Activated CD4-positive, alpha-beta T cell treated with anti-CD3 and anti-CD28 coated beads, Interleukin-2, amount 50 U/mL, for 4 hours (primary cell): ENCODE measurements around the gene MMP20.
A peak's percentile ranks its signal among the peaks of the same experiment; 100 is the strongest.
"Not testable (repeated sequence)": the region's sequence is repeated elsewhere in the genome, so short reads cannot be mapped to it uniquely, and the experiment has no call there.

Experiments
- DNase-seq, 2 experiments: peaks; one replicate each; pipeline ENCODE4 v3.0.0-alpha.2; 2020

Gene MMP20, protein sequence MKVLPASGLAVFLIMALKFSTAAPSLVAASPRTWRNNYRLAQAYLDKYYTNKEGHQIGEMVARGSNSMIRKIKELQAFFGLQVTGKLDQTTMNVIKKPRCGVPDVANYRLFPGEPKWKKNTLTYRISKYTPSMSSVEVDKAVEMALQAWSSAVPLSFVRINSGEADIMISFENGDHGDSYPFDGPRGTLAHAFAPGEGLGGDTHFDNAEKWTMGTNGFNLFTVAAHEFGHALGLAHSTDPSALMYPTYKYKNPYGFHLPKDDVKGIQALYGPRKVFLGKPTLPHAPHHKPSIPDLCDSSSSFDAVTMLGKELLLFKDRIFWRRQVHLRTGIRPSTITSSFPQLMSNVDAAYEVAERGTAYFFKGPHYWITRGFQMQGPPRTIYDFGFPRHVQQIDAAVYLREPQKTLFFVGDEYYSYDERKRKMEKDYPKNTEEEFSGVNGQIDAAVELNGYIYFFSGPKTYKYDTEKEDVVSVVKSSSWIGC

DNA sequence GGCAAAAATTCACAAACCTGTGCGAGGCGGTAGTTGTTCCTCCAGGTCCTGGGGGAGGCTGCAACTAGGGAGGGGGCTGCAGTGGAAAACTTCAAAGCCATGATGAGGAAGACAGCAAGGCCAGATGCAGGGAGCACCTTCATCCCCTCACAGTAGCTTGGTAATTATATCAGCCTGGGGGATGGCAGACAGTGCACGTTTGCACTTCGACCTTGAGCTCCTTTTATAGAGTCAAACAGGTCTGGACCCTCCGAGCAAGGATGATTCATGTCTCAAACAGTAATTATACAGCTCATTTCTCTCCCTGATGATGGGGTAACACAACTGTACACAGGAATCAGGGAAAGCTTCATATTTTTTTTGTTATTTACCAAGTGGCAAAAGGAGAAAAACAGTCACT is at the start of gene MMP20:
Gene MMP20, minus strand, starts transcription at position 156 of the 400 bp plus-strand sequence. Its CDS starts 13 bp downstream, at position 143.
- DNase-seq, result no peak

DNA sequence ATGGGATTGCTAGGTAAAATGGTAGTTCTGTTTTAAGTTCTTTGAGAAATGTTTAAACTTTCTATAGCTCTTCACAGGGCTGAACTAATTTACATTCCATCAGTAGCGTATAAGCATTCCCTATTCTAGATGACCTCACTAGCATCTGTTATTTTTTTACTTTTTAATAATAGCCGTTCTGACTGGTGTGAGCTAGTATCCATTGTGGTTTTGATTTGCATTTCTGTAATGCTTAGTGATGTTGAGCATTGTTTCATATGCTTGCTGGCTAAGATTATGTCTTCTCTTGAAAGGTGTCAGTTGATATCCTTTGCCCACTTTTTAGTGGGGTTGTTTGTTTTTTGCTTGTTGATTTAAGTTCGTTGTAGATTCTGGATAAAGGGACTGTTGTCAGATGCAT is 44.5 kb upstream of the MMP20 start:
- no peak for DNase-seq

DNA sequence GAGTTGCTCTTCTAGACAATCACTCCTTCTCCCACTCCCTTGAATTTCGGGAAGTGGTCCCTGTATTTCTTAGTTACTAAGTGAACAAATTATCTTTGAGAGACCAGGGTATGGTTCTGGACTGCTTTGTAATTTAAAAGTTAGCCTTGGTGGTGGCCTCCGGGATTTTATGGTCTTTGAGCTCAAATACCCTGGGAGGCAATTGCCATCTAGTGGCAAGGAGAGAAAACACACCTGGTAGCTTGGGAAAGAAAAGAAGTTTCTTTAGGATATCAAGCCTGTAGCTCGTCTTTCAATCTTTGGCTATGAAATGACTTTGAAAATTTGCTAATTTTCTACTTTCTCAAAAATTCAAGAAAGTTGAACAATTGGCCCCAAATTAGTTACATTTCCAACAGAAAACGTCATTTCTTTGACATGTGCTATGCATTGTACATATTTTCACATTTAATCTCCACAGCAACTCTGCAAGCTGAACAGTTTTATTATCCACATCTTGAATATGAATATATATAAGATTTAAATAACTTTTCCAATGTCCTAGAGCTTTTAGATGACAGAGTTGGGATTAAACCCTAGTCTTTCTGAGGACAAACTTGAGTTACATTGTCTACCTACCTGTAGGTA is 41.3 kb upstream of the MMP20 start:
- DNase-seq, result peak in 1 of 2 experiments; percentile 2

DNA sequence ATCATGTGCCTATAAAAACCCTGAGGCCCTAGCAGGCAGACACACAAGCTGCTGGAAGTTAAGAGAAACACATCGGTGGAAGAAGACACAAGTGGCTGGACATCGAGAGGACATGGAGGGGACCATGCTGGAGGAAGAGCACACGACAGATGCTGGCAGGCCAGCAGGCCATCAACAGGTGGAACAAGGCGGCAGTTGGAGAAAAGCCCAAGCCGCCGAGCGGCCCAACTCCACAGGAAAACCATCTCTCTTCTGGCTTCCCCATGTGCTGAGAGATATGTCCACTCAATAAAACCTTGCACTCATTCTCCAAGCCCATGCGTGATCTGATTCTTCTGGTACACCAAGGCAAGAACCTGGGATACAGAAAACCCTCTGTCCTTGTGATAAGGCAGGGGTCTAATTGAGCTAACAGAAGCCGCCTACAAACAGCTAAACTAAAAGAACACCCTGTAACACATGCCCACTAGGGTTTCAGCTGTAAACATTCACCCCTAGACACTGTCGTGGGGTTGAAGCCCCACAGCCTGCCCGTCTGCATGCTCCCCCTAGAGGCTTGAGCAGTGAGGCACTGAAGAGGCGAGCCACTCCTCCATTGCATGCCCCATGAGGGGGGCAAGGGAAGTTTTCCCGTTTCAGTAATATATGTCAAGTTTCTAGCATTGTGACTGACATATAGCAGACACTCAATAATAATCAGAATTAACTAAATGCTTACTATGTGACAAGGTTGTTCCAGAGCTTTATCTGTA is 39.0 kb upstream of the MMP20 start:
- DNase-seq, result no peak

DNA sequence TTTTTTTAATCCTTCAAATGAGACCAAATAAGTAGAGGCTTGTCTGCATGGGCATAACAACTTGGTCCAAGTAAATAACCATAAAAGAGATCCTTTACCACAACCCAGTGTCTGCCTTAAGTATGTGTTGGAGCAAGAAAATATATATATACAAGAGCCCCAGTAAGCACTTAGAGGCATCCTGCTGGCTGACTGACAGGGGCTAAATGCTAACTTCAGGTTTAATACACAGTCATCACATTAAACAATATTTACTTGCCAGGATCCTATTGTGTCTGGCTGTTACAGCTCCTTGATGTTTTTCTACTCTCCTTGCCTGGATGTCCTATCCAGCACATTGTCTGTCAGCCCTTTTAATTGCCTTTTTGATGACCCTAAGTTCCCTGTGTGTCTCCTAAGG is 37.5 kb upstream of the MMP20 start:
- no peak for DNase-seq

DNA sequence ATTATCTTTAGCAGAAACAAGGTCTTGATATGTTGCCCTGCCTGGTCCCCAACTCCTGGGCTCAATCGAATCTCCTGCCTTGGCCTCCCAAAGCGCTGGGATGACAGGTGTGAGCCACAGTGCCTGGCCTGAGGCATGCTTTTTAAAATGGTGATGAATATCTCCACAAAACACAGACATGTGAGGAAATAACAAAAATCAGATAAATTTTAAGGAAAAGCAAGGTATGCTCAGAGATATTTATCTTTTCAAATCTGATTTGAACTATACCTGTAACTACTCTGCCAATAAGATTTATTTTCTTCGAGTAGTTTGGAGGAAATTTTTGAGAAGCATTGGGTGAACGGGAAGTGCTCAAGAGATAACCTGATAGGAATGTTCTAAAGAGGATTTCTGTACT is 35.9 kb upstream of the MMP20 start:
- DNase-seq, result no peak

DNA sequence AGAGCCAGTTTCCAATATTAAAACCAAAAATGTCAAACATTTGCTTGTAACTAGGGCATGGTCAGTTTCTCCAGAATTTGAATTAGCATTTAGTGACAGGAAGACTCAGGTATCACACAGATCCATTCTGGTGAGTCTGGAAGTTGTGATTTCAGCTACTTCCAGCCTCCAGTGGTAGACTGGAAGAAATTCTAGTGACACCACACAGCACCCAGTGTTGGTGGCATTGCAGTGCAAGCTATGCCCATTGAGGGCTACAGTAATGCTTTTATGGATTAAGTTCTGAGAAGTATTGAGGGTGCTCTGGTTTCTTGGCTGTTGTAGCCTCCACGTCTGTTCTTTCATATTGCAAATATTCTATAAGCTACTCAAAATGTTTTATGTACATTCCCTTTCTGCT is 31.4 kb upstream of the MMP20 start:
- no peak for DNase-seq

DNA sequence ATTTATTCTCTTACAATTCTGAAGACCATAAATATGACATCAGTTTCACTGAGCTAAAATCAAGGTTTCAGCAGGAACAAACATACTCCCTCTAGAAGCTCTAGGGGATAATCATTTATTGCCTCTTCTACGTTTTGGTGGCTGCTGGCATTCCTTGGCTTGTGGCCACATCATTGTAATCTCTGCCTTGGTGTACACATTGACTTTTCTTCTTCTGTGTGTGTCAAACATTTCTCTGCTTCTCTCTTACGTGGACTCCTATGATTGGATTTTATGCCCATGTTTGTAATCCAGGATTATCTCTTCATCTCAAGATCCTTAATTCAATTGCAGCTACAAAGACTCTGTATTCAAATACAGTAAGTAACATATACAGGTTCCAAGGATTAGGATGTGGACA is 30.4 kb upstream of the MMP20 start:
- no peak for DNase-seq

DNA sequence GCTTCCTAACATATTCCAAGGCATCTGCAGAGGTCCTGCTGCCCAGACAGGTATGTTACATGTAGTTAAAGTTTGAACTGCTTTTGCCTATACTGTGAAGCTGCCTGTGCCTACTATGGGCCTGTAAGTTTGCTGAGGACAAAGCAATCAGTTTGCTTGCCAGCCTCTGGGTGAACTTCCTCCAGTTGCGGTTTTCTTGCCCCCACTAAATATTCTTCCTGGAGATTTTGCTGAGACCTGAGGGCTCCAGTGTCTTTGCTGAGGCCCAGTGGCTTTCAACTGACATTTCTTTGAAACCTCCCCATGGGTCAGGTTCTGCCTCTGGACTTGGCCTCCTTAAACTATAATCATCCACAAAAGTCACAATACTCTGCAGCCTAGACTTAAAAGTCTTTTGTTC is 29.6 kb upstream of the MMP20 start:
- DNase-seq, result no peak

DNA sequence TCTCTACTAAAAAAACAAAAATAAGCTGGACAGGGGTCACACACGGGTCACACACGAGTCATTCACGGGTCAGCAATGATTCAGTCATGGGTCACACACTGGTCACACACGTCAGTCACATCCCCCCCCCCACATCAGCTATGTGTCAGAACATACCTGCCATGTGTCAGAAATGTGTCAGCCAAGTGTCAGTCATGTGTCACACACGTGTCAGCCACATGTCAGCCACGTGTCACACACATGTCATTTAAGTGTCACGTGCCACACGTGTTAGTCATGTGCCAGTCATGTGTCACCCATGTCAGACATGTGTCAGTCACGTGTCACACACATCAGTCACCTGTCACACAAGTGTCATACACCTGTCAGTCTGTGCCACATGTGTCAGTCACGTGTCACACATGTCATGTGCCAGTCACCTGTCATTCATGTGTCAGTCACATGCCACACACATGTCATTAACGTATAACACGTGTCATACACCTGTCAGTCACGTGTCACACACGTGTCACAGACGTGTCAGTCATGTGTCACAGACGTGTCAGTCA is 28.7 kb upstream of the MMP20 start:
- no peak for DNase-seq

DNA sequence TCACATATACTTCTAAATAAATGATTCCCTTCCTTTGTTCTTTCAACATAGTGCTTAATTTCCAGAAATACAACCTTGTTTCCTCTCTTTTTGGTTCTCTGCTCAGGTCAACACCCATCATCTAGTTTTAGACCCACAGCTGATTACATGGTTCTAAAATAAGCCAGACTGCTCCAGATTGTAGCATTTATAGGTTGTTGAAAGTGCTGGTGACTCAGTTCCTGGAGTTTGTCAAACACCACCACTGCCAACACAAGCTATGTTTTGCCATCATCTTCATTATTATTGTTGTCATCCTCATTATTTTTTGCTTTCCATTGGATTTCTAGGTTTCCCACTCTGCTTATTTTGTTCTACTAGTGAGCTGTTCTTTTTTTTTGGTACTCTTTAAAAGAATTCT is 22.3 kb upstream of the MMP20 start:
- DNase-seq, result no peak

DNA sequence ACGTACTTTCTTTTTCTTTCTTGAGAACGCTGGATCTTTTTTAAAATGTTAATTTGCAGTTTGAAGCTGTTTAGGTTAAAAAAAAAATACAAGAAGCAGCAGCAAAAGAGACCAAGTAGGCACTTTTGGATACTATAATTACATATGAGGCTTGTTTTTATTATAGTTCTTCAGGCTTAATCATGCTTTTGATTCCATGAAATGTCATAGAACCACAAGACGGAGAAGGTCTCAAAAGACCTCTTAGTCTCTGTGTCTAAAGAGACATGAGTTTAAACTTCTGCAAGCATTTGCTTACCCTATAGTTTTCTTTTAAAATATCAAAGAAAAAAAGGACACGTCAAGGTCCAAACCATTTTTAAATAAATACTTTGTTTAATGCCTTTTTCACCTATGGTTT is 18.8 kb upstream of the MMP20 start:
- DNase-seq, result no peak

DNA sequence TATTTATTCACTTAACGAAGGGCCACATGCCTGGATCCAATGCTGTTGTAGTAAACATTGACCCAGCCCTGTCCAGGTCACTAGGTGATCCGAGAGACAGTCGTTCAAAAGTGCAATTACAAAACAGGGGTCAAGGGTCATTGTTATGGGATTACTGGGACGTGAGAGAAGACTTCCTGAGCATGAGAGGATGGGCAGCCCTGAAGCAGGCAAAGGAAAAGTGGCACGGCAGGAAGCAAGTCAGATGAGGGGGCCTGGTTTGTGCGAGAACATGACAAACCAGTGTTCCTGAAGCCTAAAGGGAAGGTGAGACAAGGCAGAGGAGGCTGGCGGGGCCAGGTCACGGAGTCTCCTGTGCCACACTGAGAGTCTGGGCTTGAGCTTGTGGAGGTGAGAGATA is 15.8 kb upstream of the MMP20 start:
- no peak for DNase-seq

DNA sequence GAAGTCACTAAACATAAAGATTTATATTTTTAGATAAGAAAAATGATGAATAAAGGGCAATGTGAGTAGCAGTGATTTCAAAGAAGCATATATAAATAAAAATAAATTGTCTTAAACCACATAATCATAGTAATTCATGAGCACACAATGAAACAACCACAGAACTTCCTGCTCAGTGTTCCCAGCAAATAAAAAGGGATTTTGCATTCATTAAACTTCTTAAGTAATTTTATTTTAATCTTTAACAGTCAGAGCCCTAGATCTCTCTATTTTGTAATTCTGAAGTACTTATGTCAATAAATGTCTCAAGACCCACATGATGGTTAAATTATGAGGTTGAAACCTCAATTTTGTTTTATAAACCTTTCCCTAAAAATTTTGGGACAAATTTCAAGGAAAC is 14.5 kb upstream of the MMP20 start:
- DNase-seq, result no peak

DNA sequence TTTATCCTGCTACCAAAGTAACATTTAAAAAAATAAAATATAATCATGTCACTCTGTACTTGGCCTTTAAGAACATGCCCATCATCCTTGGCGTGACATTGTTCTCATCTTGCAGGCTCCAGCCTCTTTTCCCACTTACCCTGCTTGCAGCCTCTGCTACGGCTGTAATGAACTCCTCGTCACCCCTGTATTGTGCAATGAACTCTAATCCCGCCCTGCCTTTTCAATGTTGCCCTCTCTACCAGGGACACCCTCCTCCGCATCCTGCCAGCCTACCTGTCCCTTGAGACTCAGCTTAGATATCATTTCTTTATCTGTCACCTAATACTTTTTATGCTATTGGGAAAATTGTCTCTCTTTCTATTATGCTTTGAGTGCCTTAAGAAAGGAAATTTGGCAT is 12.6 kb upstream of the MMP20 start:
- DNase-seq, result no peak

DNA sequence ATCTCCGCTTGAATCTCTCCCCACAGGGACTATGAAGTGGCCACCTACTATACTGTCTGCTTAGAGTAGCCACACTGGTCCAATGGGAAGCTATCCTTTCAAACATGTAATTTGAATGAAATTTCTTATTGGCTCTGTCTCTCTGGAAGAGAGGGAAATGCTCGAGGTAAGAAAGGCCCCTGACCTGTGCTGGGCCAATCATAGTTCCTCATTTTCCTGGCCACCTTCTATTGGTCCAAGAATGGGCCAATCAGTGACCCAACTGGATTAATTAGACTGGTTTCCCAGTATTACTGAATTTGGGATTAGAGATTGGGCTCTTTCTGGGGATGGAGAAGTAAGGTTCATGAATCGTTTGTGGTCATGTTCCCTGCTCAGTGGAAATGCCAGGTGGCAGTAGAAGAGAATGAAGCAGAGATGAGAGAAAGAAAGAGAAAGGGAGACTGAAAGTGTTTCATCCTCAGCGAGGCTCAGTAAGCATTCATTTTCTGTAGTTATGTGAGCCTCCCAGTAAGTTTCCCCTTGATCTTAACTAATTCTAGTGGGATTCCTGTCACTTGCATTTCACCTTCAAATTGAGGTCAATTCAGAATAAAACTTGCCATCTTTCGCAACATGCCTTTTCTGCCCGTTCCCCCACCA is 8.4 kb upstream of the MMP20 start:
- no peak for DNase-seq

DNA sequence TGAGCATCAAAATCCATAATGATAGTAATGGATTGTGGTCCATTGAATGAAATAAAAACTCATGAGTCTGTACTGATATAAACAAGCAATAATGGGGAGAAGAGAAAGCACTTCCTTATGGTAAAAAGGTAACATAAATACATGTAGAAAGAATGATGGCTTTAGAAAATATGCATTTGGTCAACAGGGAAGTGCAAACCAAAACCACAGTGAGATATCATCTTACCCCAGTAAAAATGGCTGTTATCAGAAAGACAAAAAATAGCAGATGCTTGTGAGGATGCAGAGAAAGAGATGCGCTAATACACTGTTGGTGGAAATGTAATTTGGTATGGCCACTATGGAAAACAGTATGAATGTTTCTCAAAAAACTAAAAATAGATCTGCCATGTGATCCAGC is 6.9 kb upstream of the MMP20 start:
- no peak for DNase-seq

DNA sequence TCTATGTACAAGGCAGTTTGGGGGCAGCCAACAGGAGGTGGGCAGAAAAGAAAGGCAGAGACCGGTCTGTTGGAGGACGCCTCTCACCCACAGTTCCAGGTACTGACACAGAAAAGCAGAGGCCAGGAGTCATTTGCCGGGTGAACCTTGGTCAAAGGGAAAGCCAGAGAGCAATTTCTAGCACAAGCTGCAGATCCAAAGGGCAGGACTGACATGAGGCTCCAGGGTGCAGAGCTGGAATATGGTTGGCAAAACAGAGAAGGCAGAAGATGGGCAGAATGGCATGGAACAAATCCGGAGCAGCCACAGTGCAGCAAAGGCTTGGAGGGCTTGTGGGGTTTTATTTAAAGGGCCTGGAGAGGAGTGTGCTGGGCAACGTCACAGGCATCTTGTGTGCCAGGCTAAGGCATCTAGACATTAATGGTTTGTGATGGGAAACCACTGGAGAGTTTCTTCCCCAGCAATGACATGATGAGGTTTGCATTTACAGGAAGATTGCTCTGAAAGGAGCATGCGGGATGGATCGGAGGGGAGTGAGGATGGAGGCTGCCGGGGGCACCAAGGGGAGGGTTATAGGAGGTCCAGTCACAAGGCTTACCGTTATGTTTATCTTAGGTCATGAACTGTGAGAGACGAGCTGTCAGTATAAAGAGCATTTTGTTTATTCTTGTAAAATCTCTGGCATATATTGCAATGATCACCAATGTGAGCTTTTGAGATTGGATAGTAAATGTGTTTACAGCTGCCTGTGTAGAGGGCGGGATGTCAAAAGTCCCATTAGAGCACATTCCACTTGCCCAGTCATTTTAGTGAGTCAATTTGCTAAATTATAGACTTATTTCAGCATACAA is 5.7 kb upstream of the MMP20 start:
- DNase-seq, result no peak

DNA sequence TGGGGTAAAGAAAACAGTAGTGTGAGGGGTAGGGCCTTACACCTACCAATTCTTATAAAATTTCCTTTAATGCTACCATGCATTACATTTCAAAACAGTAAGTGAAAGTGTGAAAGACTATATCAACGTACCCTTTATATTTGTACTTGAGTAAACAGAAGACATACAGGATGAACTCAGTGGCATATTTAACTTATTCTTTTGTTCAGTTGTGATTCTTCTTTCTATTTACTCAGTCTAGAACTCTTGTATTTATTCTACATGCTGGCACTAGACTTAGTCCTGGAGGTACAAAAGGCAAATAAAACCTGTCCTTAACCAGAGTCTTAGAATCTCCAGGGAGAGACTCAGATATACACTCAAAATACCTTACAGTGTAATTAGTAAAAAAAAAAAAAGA is 4.8 kb upstream of the MMP20 start:
- not testable (repeated sequence) for DNase-seq

DNA sequence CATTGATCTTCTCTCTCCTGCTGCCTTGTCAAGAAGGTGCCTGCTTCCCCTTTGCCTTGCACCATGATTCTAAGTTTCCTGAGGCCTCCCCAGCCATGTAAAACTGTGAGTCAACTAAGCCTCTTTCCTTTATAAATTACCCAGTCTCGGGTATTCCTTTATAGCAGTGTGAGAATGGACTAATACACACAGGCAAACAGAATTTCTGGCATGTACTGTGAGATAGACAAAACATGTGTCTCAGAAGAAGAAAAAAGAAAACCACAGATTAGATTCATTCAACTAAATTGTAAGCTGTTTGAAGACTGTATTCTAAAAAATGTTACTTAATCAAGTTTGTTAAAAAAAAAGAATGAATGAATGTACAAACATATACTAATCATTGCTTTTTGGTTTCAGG is 1.5 kb upstream of the MMP20 start:
- no peak for DNase-seq

DNA sequence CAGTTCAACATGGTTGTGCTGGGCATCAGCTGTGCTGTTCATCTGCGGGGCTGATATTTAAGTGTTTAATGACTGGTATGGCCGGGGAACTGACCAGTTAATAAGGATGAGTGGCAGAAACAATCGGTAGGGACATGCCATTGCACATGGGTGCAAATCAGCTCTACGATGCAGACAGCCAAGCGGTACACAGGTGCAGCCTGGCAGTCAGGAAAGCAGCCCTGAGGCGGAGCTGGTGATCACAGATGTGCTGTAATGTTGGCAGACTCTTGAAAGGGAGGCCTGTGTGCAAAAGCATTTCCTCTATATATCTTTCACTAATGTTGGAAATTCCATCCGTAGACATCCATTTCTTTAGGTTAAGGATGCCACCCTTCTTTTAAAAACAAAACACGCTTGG is 1.1 kb downstream of the MMP20 start:
- DNase-seq, result no peak

DNA sequence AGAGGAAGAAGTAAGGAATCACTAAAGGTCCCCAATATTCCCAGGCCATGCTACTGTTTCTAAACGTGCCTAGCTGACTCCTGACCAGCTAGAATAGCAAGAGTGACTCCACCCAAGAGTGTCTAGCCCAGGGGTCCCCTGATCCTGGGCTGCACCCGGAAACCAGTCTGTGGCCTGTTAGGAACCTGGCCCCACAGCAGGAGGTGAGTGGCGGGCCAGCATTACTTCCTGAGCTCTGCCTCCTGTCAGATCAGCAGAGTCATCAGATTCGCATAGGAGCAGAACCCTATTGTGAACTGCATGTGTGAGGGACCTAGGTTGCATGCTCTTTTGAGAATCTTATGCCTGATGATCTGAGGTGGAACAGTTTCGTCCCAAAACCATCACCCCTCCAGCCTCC is 2.0 kb downstream of the MMP20 start:
- no peak for DNase-seq
